GM12878 (cell line): ENCODE measurements around the gene LANCL2. TPM values are rescaled to one million over a fixed set of nuclear protein-coding genes. Genes with fewer than 3 reads are reported as not detected.

Source experiments
- ATAC-seq: fragments of 200-7000 bp; cut with Tn5 transposase; 3 replicates; pipeline ENCODE4 v1.9.1; 2020; ENCODE audit warnings: mild to moderate bottlenecking, moderate library complexity
- BruUV-seq: library from RNA; stranded (reverse); fragments of 400-500 nt; replicated peaks from 2 replicates; lab custom pipeline; 2021; lab: Mats Ljungman, UMichigan
- CTCF ChIA-PET: fragments of 300-600 bp; sonication (Branson Sonifier 250); formaldehyde crosslinking; extraction: SDS; loops from one replicate; lab custom pipeline; 2021; ENCODE audit warnings: inconsistent platforms; lab: Yijun Ruan, JAX
- POLR2A ChIA-PET: fragments of 350-600 bp; formaldehyde crosslinking; extraction: SDS; loops from one replicate; lab custom pipeline; 2021; ENCODE audit warnings: inconsistent platforms; lab: Charles Lee
- RAD21 ChIA-PET: fragments of 300-600 bp; sonication (Branson Sonifier 250); formaldehyde crosslinking; loops from one replicate; lab custom pipeline; 2023; ENCODE audit warnings: antibody characterized with exemption; ENCODE audit not compliant: unreplicated experiment; lab: Charles Lee
- SMC1A ChIA-PET: fragments of 300-600 bp; sonication (Branson Sonifier 250); formaldehyde crosslinking; loops from one replicate; lab custom pipeline; 2023; ENCODE audit not compliant: unreplicated experiment, uncharacterized antibody; lab: Charles Lee
- DNase-seq: peaks from one replicate; pipeline ENCODE4 v3.0.0-alpha.2; 2011; ENCODE audit warnings: low read depth, low spot score
- FAIRE-seq: peaks from 3 replicates; lab custom pipeline; 2011; peaks lifted over from hg19 to GRCh38; lab: Jason Lieb, UNC
- H2AFZ ChIP-seq: 2 replicates; pipeline ENCODE4 v1.6.0; 2011; ENCODE audit warnings: low read depth, low read length, control low read depth; ENCODE audit not compliant: control insufficient read depth
- H3K27ac ChIP-seq: 2 replicates; pipeline ENCODE4 v1.5.1; 2011; ENCODE audit warnings: control low read depth; ENCODE audit not compliant: control insufficient read depth, insufficient read depth
- H3K27me3 ChIP-seq, 2 experiments: replicated peaks in 1 of 2; 2 replicates each; pipeline versions ENCODE4 v1.6.0 to v1.6.1; 2011; ENCODE audit warnings: low read length in 1 of 2; ENCODE audit not compliant: control insufficient read depth in 2 of 2, insufficient read depth in 2 of 2
- H3K36me3 ChIP-seq, 2 experiments: 2 replicates each; pipeline ENCODE4 v1.5.1; 2011; ENCODE audit warnings: low read length in 1 of 2; ENCODE audit not compliant: control insufficient read depth in 2 of 2, insufficient read depth in 2 of 2
- H3K4me1 ChIP-seq: 2 replicates; pipeline ENCODE4 v1.6.1; 2011; ENCODE audit warnings: mild to moderate bottlenecking, low read length, moderate library complexity, mixed read lengths; ENCODE audit not compliant: control insufficient read depth, insufficient read depth
- H3K4me2 ChIP-seq: 2 replicates; pipeline ENCODE4 v1.6.0; 2011; ENCODE audit warnings: control low read depth; ENCODE audit not compliant: control insufficient read depth, insufficient read depth
- H3K4me3 ChIP-seq: fragments of 200-600 bp; sonication (generic); 2 replicates; pipeline ENCODE4 v1.5.1; 2016
- H3K79me2 ChIP-seq: 2 replicates; pipeline ENCODE4 v1.6.0; 2011; ENCODE audit warnings: low read length; ENCODE audit not compliant: control insufficient read depth, insufficient read depth
- H3K9ac ChIP-seq: 2 replicates; pipeline ENCODE4 v1.8.0; 2011; ENCODE audit warnings: low read length, control low read depth, mixed read lengths; ENCODE audit not compliant: control insufficient read depth, insufficient read depth
- H3K9me3 ChIP-seq: replicated peaks from 3 replicates; pipeline ENCODE4 v1.5.1; 2011; ENCODE audit warnings: mild to moderate bottlenecking, low read length; ENCODE audit not compliant: control insufficient read depth, insufficient read depth
- H4K20me1 ChIP-seq: 2 replicates; pipeline ENCODE4 v1.6.0; 2011; ENCODE audit not compliant: control insufficient read depth, insufficient read depth
- ESRRA ChIP-seq: IDR thresholded peaks from 2 replicates; pipeline ENCODE4 v1.6.1; 2012; ENCODE audit warnings: mild to moderate bottlenecking, low read length, improper control_type of control experiment
- FOS ChIP-seq: IDR thresholded peaks from 3 replicates; pipeline ENCODE4 v1.6.1; 2011; ENCODE audit warnings: borderline replicate concordance; ENCODE audit not compliant: insufficient read length; ENCODE audit errors: extremely low read depth
- IKZF2 ChIP-seq, 2 experiments: fragments of 450-650 bp; IDR thresholded peaks; 2 replicates each; pipeline ENCODE4 v1.6.1; 2017; ENCODE audit warnings: mild to moderate bottlenecking in 2 of 2, moderate library complexity in 2 of 2
- MTA2 ChIP-seq: fragments of 450-650 bp; IDR thresholded peaks from 2 replicates; pipeline ENCODE4 v1.6.1; 2016; ENCODE audit warnings: low read depth, mild to moderate bottlenecking, moderate library complexity
- PAX5 ChIP-seq: IDR thresholded peaks from 2 replicates; pipeline ENCODE4 v1.6.1; 2011; ENCODE audit warnings: low read depth, low read length, borderline replicate concordance
- RELA ChIP-seq: fragments of 450-650 bp; IDR thresholded peaks from 2 replicates; pipeline ENCODE4 v1.8.0; 2014; ENCODE audit warnings: borderline replicate concordance; ENCODE audit not compliant: partially characterized antibody
- SUZ12 ChIP-seq: fragments of 200-600 bp; sonication (generic); IDR thresholded peaks from one replicate; pipeline ENCODE4 v1.6.1; 2018; ENCODE audit warnings: antibody characterized with exemption, mild to moderate bottlenecking; ENCODE audit not compliant: unreplicated experiment
- ZNF217 ChIP-seq: fragments of 450-650 bp; IDR thresholded peaks from 2 replicates; pipeline ENCODE4 v1.6.1; 2017; ENCODE audit warnings: antibody characterized with exemption, mild to moderate bottlenecking
- WGBS: methylation state at CpG from one replicate; pipeline ENCODE4 v1.1.6; 2016; ENCODE audit warnings: low lambda C conversion rate; ENCODE audit not compliant: insufficient replicate concordance, insufficient coverage; ENCODE audit errors: missing lambda C conversion rate; 5-methylcytosine and 5-hydroxymethylcytosine counted together
- in situ Hi-C: fragments of 300-500 bp; cut with MboI; formaldehyde crosslinking; loops from 9 replicates; pipeline ENCODE4 v1.14.3; 2018; ENCODE audit warnings: mixed read lengths
- intact Hi-C: fragments of 100-400 bp; cut with micrococcal nuclease; formaldehyde crosslinking; loops from one replicate; pipeline ENCODE4 v1.14.2; 2022; ENCODE audit not compliant: unreplicated experiment
- polyA plus RNA-seq, 11 experiments: library from polyadenylated mRNA; depleted of rRNA in 4 of 11; unstranded in 6 of 11; stranded (reverse) in 5 of 11; fragments of >200 nt; fragmentation: Nextera tagmentation in 4 of 11; fragmentation: Illumina TruSeq in 1 of 11; extraction: Ambion mirVana in 4 of 11; extraction: Trizol in 1 of 11; gene quantifications; 1 replicate in 1 of 11; 2 replicates in 10 of 11; pipeline versions ENCODE4 v1.2.1 to v1.2.3, GENCODE V29; 2011 to 2016; ENCODE audit warnings: inconsistent platforms in 2 of 11, missing spikeins in 2 of 11, low read depth in 1 of 11
- total RNA-seq, 4 experiments: library from RNA; depleted of rRNA in 3 of 4; stranded (reverse); fragments of >200 nt in 3 of 4; fragmentation: Illumina TruSeq in 1 of 4; extraction: Trizol in 1 of 4; gene quantifications; 2 replicates each; pipeline versions ENCODE4 v1.2.1 to v1.2.3, GENCODE V29; 2013 to 2021
- TF ChIP-seq, protein P1 (sequence below): fragments of 450-650 bp; IDR thresholded peaks from 2 replicates; pipeline ENCODE4 v1.6.1; 2017; ENCODE audit warnings: antibody characterized with exemption, mild to moderate bottlenecking, moderate library complexity
- TF ChIP-seq, protein P2 (sequence below): IDR thresholded peaks from 2 replicates; pipeline ENCODE4 v1.6.1; 2011; ENCODE audit warnings: mild to moderate bottlenecking, low read depth, low read length, moderate library complexity; ENCODE audit not compliant: insufficient replicate concordance

Gene LANCL2
- total and polyA plus RNA-seq, 10 of the 15 experiments (the other 5 are each of a cell fraction or from before 2014, with no cell fraction given): 8.1 to 28.6 (median 16.4) TPM

DNA sequence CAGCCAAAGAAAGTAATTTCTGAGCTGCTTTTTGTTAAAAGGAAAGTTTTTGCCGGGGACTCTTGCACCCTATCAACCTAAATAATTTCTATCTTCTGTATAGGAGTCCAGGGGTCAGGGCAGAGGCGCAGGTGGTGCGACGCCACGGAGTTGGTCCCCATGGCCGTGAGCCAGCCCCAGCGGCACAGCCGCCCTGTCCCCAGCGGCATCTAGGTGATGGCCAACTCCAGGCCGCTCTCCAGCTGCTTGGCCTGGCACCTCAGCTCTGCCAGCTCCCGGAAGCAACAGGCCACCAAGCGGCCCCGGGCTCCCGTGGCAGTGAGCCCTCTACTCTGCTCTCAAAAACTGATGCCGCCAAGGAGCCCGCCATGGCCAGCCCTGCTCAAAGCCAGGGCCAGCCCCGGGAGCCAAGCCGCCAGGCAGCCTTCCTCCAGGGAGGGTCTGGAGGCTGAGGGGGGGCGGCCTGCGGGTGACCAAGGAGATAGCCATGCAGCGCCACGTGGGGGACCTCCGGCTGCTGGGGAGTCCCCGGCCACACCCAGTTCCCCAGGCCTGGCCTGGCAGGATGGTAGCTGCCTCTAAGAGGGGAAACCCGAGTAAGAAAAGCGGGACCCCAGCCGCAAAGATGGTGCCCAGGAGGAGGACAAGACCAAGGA is 22.8 kb upstream of the LANCL2 start:
- no peaks in the 10 kb centered on the region for H3K79me2 ChIP-seq
- no peak overlapping the region for H3K4me3 ChIP-seq
- H3K27ac ChIP-seq: no peak overlapping the region
- POLR2A ChIA-PET: interaction anchor here (0.7 kb wide), 2 partner anchors 33 to 54 kb away, joined by 5 to 8 read pairs; no protein-coding TSS in a partner anchor
- CTCF ChIA-PET: no interaction called here
- H3K36me3 ChIP-seq: no peaks in the 10 kb centered on the region
- no peak for DNase-seq
- H3K4me1 ChIP-seq: no peaks in the 10 kb centered on the region
- SMC1A ChIA-PET: no interaction called here
- TF ChIP-seq ESRRA (no peak), MTA2 (no peak), IKZF2 (IDR thresholded peaks at IDR 0.05) (no peak), FOS (no peak), RELA (no peak), SUZ12 (no peak), ZNF217 (no peak), PAX5 (no peak)
- TF ChIP-seq, protein P1, sequence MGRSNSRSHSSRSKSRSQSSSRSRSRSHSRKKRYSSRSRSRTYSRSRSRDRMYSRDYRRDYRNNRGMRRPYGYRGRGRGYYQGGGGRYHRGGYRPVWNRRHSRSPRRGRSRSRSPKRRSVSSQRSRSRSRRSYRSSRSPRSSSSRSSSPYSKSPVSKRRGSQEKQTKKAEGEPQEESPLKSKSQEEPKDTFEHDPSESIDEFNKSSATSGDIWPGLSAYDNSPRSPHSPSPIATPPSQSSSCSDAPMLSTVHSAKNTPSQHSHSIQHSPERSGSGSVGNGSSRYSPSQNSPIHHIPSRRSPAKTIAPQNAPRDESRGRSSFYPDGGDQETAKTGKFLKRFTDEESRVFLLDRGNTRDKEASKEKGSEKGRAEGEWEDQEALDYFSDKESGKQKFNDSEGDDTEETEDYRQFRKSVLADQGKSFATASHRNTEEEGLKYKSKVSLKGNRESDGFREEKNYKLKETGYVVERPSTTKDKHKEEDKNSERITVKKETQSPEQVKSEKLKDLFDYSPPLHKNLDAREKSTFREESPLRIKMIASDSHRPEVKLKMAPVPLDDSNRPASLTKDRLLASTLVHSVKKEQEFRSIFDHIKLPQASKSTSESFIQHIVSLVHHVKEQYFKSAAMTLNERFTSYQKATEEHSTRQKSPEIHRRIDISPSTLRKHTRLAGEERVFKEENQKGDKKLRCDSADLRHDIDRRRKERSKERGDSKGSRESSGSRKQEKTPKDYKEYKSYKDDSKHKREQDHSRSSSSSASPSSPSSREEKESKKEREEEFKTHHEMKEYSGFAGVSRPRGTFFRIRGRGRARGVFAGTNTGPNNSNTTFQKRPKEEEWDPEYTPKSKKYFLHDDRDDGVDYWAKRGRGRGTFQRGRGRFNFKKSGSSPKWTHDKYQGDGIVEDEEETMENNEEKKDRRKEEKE: no peak
- TF ChIP-seq, protein P2, sequence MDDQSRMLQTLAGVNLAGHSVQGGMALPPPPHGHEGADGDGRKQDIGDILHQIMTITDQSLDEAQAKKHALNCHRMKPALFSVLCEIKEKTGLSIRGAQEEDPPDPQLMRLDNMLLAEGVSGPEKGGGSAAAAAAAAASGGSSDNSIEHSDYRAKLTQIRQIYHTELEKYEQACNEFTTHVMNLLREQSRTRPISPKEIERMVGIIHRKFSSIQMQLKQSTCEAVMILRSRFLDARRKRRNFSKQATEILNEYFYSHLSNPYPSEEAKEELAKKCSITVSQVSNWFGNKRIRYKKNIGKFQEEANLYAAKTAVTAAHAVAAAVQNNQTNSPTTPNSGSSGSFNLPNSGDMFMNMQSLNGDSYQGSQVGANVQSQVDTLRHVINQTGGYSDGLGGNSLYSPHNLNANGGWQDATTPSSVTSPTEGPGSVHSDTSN: no peak
- TF ChIP-seq, all 136 proteins: peak for 0
- Histone ChIP-seq H3K9me3 (no peaks in the 10 kb centered on the region; the same call in 2 of the 3 replicates), H3K9ac (no peak overlapping the region), H4K20me1 (no peaks in the 10 kb centered on the region), H3K27me3 (no peaks in the 10 kb centered on the region), H2AFZ (no peak overlapping the region), H3K4me2 (no peak overlapping the region)
- no TSS peak for BruUV-seq
- intact Hi-C loops (no loop called here), in situ Hi-C loops (no loop called here)
- 82% methylated on average over 24 of the region's 27 CpGs for WGBS
- no peak for ATAC-seq
- RAD21 ChIA-PET: no interaction called here
- FAIRE-seq: no peak
